Measurements from ENCODE around the gene MAPK6. TPM values are rescaled to one million over a fixed set of nuclear protein-coding genes. Genes with fewer than 3 reads are reported as not detected.

Gene MAPK6
- total and polyA plus RNA-seq, 2 of the 8 experiments (the other 6 are each of a cell fraction or from before 2014, with no cell fraction given): 22.6 to 108 TPM

DNA sequence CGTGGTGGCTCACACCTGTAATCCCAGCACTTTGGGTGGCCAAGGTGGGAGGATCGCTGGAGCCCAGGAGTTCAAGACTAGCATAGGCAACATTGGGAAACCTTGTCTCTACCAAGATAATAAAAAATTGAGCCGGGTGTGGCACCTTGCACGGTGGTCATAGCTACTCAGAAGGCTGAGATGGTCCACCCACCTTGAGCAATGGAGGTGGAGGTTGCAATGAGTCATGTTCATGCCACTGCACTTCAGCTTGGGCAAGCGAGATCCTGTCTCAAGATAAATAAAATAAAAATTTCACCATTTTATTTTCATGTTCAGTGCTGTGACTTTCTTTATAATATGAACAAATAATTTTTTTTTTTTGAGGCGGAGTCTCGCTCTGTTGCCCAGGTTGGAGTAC lies 12.5 kb downstream of the MAPK6 start:
- Histone ChIP-seq H3K79me1 (ENCODE audit: low read depth, low read length) (peaks cover 8% of the 10 kb centered on the region), H4K20me1 (replicated peaks in 1 of 2; ENCODE audit: control insufficient read depth in 1 of 2, insufficient read depth in 2 of 2, low read length in 2 of 2) (peaks cover 0 to 9% of the 10 kb centered on the region in 2 experiments), H3K4ac (replicated peaks; ENCODE audit: insufficient read length, low read depth, low read length) (no peak overlapping the region), H3K23me2 (ENCODE audit: low read depth, low read length) (no peaks in the 10 kb centered on the region), H2AK5ac (ENCODE audit: low read depth, low read length) (no peak overlapping the region), H2BK5ac (ENCODE audit: low read depth, low read length) (no peak overlapping the region), H3K4me1 (replicated peaks in 1 of 4; ENCODE audit: control insufficient read depth in 3 of 4, insufficient read depth in 4 of 4, low read length in 3 of 4) (peaks cover 0 to 5% (median under 1%) of the 10 kb centered on the region in 4 experiments; a peak in 1 of 7 replicates), H4K5ac (ENCODE audit: insufficient read length, low read depth, low read length) (no peak overlapping the region), H4K8ac (ENCODE audit: extremely low read depth, insufficient read depth, low read length) (no peak overlapping the region), H2BK12ac (ENCODE audit: low read depth, low read length) (no peak overlapping the region), H3K9ac (replicated peaks in 1 of 4; ENCODE audit: extremely low read depth in 1 of 4, low read depth in 3 of 4, low read length in 3 of 4) (no peak overlapping the region), H3K79me2 (ENCODE audit: control insufficient read depth in 1 of 2, insufficient read depth in 2 of 2, low read length in 2 of 2) (peaks cover 24 to 96% of the 10 kb centered on the region in 2 experiments), H3K18ac (ENCODE audit: extremely low read depth, low read length) (no peak overlapping the region), H3K14ac (ENCODE audit: insufficient read length) (no peak overlapping the region), H3K4me3 (ENCODE audit: extremely low read depth in 1 of 4, insufficient read depth in 2 of 4, low read depth in 3 of 4, low read length in 4 of 4) (no peak overlapping the region), H3K4me2 (ENCODE audit: insufficient read depth in 1 of 2, low read depth in 2 of 2, low read length in 2 of 2) (no peak overlapping the region), H3K36me3 (ENCODE audit: control insufficient read depth in 2 of 4, insufficient read depth in 4 of 4, low read length in 3 of 4) (no peaks in the 10 kb centered on the region), H3K23ac (ENCODE audit: insufficient read length) (no peak overlapping the region), H3K27ac (ENCODE audit: low read depth, low read length) (no peak overlapping the region), H2BK15ac (ENCODE audit: low read length) (no peak overlapping the region), H2BK120ac (replicated peaks; ENCODE audit: low read depth, low read length) (no peak overlapping the region), H3K56ac (replicated peaks; ENCODE audit: insufficient read length, low read depth, low read length) (no peak overlapping the region), H3K27me3 (replicated peaks in 1 of 4; ENCODE audit: control insufficient read depth in 3 of 4, extremely low read depth in 1 of 4, insufficient read depth in 3 of 4, low read length in 3 of 4) (no peaks in the 10 kb centered on the region), H3K9me3 (ENCODE audit: insufficient read depth in 2 of 2, low read depth in 1 of 2, low read length in 1 of 2) (no peaks in the 10 kb centered on the region), H4K91ac (replicated peaks; ENCODE audit: insufficient read length, low read length) (no peak overlapping the region), H2BK20ac (ENCODE audit: low read length) (no peak overlapping the region), H2AFZ (ENCODE audit: low read length) (no peak overlapping the region)
- TF ChIP-seq, protein P1, sequence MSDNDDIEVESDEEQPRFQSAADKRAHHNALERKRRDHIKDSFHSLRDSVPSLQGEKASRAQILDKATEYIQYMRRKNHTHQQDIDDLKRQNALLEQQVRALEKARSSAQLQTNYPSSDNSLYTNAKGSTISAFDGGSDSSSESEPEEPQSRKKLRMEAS (IDR thresholded peaks at IDR 0.05): no peak
- TF ChIP-seq BACH1 (IDR thresholded peaks at IDR 0.05; ENCODE audit: low read length) (no peak), SP2 (IDR thresholded peaks at IDR 0.05; ENCODE audit: low read length) (no peak)
- ChIA-PET CTCF (ENCODE audit: partially characterized antibody) (no interaction called here), POLR2A (ENCODE audit: partially characterized antibody) (no interaction called here)
- DNase-seq (ENCODE audit: low read depth in 1 of 2, low spot score in 2 of 2) (no peak), FAIRE-seq (no peak)
- 97% methylated on average over 7 of the region's 7 CpGs; no CpG with 5 or more reads in 1 of the 2 experiments for WGBS, 2 experiments (ENCODE audit: extremely low coverage in 1 of 2, insufficient coverage in 1 of 2, insufficient read length in 1 of 2, insufficient replicate concordance in 2 of 2, low coverage in 1 of 2, low lambda C conversion rate in 2 of 2, missing lambda C conversion rate in 1 of 2)

Data from H1 (cell line).